GM12892 (cell line): Measurements from ENCODE around the gene NT5DC1.

Experiments used
- POLR2A ChIP-seq: IDR thresholded peaks from 2 replicates; pipeline ENCODE4 v1.6.1; 2011; ENCODE audit warnings: low read depth, low read length, control low read depth
- POLR2AphosphoS5 ChIP-seq: IDR thresholded peaks from 2 replicates; pipeline ENCODE4 v1.6.1; 2011; ENCODE audit warnings: low read depth, low read length, control low read depth

- TF ChIP-seq POLR2AphosphoS5 (no peak), POLR2A (no peak)
Measured at GRCh38 chr6:116173928-116174327, 73.3 kb downstream of the NT5DC1 start.
